Right forelimb (tissue), 1 donor: Measurements from ENCODE around the gene PDIA2.

Source experiments
- DNase-seq: peaks from one replicate; pipeline ENCODE4 v3.0.0-alpha.2; 2018

The PDIA2 gene

DNA sequence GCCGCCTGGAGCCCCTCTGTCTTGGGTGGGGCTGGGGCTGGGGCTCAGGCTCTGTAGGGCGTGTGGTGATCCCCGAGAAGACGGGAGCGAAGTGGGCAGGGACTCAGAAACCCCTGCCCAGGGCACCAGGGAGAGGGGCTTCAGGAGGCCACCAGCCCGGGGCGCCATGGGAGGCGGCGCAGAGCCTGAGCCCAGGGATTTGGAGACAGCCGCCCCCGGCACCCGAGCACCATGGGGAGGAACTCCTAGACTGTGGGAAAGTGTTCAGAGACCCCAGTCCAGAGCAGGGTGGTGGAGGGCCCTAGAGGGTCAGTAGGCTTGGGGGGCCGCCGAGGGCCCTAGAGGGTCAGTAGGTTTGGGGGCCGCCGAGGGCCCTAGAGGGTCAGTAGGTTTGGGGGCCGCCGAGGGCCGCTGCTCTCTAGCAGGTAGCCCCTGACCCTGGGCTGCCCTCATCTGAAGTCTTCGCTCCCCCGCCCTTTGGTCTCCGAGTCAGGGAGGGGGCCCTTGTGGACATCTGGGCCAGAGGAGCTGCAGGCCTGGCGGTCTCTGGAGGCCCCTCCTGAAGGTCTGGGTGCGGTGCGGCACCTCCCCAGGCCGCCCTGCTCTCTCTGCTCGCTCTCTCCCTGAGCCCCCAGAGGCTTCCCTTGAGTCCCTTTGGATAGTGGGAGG is 1.8 kb upstream of the PDIA2 start:
- DNase-seq, result no peak

DNA sequence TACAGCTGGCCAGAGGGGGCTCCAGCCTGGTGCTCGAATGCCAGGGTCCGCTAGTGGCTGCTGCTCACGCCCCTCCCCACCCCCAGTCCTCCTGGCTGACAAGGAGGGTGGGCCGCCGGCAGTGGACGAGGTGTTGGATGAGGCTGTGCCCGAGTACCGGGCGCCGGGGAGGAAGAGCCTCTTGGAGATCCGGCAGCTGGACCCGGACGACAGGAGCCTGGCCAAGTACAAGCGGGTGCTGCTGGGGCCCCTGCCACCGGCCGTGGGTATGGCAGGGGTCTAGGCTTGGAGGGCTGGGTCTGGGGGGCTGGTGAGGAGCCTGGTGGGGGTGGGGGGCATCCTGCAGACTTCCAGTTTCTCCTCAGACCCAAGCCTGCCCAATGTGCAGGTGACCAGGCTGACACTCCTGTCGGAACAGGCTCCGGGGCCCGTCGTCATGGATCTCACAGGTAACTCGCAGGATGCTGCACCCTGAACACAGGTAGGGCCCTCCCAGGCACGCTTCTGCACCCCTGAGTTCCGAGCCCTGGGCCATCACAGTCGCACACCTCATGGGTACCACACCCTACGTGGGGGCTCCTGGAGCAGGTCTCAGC is 1.2 kb upstream of the PDIA2 start:
- no peak for DNase-seq

DNA sequence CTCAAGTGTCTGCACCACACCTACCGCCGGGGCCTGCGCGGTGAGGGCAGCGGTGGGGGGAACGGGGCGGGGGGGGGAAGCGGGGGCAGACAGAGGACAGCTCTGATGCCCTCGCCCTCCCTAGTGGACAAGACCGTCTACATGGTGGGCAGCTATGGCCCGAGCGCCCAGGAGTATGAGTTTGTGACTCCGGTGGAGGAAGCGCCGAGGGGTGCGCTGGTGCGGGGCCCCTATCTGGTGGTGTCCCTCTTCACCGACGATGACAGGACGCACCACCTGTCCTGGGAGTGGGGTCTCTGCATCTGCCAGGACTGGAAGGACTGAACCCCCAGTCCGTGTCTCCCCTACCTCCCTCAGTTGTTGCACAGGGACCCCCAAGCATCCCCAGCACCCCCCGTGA is 473 bp upstream of the PDIA2 start:
- no peak for DNase-seq

DNA sequence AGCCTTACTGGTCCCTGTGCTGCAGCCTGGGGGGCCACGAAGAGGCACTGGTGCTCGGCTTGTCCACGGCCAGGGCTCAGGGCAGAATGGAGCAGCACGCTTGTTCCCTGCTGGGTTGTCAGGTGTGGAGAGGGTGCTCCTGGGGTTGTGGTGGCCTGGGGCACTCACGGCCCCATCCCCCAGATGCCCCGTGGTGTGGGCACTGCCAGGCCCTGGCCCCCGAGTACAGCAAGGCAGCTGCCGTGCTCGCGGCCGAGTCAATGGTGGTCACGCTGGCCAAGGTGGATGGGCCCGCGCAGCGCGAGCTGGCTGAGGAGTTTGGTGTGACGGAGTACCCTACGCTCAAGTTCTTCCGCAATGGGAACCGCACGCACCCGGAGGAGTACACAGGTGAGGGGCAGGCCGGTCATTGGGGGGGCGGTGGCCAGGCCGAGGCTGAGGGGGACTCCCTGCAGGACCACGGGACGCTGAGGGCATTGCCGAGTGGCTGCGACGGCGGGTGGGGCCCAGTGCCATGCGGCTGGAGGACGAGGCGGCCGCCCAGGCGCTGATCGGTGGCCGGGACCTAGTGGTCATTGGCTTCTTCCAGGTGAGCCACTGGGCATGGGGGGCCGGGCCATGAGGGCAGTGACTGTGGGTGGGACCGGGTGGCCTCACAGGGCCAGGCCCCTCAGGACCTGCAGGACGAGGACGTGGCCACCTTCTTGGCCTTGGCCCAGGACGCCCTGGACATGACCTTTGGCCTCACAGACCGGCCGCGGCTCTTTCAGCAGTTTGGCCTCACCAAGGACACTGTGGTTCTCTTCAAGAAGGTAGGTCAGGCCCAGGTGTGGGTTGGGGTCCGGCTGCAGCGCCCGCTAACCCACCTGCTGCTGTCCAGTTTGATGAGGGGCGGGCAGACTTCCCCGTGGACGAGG is 1.5 kb downstream of the PDIA2 start:
- no peak for DNase-seq

DNA sequence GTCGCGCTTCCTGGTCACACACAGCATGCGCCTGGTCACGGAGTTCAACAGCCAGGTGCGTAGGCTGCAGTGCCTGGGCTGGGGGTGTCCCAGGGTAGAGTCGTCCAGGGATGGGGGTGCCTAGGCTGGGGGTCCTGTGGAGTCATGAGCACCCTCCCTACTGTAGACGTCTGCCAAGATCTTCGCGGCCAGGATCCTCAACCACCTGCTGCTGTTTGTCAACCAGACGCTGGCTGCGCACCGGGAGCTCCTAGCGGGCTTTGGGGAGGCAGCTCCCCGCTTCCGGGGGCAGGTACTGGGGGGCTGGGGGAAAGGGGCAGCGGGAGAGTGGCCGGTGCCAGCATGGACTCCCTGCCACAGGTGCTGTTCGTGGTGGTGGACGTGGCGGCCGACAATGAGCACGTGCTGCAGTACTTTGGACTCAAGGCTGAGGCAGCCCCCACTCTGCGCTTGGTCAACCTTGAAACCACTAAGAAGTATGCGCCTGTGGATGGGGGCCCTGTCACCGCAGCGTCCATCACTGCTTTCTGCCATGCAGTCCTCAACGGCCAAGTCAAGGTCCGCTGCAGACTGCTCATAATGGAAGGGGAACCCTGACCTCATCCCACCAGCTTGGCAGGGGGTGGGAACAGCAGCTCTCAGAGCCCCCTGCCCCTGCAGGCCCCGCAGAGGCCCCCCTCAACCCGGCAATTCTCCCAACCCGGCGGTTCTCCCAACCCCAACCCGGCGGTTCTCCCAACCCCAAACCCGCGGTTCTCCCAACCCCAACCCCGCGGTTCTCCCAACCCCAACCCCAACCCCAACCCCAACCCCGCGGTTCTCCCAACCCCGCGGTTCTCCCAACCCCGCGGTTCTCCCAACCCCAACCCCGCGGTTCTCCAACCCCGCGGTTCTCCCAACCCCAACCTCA is 2.4 kb downstream of the PDIA2 start:
- no peak for DNase-seq

DNA sequence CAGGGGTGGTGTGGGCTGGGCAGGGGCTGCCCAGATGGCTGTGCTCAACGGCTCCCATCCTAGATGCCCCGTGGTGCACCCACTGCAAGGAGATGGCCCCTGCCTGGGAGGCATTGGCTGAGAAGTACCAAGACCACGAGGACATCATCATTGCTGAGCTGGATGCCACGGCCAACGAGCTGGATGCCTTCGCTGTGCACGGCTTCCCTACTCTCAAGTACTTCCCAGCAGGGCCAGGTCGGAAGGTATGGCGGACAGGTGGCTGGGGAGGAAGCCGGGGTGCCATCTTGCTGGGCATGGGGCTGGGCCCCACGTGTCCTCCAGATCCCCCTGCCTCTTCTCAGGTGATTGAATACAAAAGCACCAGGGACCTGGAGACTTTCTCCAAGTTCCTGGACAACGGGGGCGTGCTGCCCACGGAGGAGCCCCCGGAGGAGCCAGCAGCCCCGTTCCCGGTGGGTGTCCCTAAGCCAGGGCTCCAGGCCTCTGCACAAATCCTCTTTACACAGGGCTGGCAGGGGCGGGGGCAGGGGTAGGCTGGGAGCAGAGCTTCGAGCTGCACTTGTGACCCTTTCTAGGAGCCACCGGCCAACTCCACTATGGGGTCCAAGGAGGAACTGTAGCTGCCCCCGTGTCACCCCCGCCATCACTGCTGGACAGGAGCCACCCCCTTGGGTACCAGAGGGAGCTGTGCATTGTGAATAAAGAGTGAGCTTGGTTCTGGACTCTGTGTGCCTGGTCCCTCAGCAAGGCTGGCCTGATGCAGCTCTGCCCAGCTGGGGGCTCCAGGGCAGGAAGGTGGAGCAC is 3.7 kb downstream of the PDIA2 start:
- DNase-seq, result no peak

DNA sequence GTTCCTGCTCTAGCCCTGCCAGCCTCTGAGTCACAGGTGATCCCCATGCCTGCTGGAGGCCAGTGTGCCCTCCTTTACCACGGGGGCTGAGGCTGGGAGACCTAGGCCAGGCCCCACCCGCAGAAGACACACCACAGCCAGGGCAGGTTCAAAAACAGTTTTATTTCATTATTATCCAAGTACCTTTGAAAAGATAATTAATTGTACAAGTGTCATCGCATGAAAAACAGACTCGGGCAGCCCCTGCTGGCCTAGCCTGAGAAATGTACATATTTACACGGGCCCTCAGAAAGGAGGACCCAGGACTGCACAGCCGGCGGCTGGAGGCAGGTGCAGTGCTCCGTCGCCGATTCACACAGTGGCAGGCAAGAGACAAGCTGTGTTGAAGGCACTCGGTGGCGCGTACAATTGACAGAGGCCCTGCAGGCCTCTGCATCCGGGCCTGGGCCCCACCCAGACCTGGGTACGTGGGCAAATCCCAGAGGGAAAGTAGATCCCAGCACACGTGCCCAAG is 4.4 kb downstream of the PDIA2 start:
- no peak for DNase-seq

DNA sequence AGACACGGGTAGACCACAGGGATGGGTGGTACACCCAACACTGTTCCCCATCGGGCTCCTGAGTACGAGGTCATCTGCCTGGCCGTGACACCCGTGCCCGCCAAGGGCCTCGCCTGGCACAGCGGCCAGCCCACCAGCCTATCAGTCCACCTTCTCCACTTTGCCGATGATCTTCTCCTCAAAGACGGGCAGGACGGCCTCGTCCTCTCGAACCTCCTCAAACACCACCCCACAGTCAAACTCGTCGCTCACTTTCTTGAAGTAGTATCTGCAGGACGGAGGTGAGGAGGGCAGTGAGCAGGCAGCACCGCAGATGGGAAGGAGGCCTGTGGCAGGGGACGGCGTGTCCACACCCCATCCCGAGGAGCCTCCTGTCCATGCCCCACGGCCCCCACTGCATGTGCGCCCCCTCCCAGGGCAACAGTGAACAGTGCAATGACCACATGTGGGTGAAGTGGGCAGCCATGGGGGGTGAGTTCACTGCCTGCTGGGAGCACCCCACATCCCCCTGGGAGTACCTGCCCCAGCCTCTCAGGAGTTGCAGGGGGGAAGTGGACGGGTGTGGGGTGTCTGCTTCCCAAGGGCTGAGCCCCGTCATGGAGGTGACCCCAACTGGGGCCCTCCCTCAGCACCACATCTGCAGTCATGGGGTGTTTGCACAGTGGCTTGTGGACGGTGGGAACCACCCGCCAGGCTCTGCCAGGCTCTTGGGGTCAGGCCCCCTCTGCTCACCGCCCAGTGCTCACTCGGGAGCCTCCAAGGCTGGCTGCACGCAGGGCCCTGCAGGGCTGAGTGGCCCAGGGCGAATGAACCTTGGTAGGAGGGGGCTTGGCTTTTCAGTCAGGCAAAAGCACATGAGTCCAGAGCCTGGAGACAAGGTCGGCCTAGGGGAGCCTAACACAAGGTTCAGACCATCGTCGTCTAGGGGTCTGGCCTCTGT is 5.3 kb downstream of the PDIA2 start:
- no peak for DNase-seq

DNA sequence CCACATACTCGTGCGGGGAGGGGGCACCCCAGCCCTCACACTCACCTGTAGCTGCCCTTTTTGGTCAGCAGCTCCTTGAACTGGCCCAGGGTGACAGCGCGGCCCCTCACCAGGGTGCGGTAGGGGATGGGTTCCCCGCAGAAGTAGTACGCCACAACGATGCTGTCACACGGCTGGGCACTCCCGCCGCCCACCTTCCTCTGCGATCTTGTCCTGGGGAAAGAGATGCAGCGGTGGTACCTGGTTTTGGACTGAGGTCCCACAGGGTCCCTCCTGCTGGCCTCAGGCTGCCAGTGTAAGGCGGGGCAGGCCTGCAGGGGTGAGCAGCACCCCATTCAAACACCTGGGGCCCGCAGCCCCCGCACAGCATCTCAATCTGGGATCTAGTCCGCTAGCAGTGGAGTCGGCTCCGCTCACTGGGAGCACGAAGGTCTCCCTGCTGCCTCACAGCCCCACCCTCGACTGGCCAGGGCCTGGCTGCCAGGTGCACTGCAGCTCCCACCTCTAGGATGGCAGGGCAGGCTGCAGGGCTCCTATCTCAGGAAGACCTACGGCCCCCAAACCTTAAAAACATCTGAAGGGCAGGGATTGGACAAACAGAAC is 6.5 kb downstream of the PDIA2 start:
- DNase-seq, result no peak

DNA sequence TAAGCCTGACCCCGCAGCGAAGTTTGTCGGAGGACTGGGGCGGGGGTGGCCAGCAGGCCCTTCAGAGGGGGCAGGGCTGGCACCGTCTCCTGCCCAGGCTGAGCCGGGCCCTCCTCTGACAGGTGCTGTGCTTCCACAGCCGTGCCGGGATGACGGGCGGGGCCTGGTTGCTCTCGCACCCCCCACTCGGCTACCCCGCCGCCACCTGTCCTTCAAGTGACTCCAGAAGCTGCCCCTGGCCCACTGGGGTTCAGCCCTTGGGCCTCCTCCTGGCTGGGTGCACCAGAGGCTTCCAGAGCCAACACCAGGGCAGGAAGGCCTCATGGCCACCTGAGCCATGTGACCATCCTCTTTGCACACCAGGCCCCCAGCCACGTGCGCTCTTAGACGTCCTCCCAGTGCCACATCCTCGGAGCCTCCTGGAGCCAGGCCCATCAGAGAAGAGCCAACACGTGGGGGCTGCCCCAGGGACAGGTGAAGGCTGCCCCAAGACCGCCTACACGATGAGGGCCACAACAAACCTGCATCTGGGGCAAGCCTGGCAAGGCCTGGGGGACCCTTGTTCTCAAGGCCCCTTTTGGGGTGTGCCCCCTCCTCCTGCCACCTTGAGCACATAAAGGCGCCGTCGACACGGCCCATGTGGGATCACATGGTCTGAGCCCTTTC is 7.2 kb downstream of the PDIA2 start:
- no peak for DNase-seq

DNA sequence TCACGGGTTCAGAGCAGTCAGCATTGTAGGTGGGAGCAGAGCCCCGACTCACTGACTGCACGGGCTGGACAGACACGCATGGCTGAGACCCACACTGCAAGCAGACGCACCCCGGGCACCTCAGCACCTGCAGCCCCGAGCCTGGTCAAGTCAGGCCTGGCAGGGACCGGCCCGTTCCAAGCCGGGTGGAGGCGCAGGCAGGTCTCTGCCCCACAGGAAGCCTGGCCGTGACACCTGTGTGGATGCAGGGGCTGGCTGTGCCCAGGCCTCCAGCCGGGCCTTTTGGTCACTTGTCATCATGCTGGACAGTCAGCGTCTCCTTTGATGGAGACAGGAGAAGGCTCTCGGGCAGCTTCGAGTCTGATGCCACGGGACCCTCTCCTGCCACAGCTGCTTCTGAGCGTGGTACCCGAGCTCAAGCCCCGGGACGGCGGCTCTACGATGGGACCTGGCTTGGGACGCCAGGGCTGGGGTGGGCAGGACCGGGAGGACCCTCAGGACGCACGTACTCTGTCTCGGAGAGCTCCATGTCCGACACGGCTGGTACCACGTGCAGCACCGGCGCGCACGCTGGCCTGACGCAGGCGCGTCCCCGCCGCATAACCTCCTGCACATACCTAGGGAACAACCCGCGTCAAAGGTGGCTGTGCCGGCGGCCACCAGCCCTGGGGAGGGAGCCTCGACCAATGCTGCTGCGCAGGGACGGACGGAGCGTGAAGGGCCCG is 7.9 kb downstream of the PDIA2 start:
- DNase-seq, result no peak

DNA sequence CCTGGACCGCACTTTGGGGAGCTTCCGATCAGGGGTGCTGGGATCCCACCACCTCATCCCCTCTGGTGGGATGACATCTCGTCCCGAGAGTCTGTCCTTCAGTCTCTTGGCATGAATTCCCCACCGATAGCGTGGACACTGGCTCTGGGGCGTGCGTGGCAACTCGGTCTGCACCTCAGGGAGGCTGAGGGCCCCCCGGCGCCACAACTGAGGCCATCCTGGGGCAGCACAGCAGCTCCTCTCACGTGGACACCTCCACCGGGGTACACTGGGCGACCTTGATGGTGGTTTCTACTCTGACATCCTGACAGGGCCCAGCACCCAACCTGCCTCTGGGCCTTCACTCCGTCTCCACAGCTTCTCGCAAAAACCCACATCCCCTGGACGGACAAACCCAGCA is 8.6 kb downstream of the PDIA2 start:
- DNase-seq, result no peak

DNA sequence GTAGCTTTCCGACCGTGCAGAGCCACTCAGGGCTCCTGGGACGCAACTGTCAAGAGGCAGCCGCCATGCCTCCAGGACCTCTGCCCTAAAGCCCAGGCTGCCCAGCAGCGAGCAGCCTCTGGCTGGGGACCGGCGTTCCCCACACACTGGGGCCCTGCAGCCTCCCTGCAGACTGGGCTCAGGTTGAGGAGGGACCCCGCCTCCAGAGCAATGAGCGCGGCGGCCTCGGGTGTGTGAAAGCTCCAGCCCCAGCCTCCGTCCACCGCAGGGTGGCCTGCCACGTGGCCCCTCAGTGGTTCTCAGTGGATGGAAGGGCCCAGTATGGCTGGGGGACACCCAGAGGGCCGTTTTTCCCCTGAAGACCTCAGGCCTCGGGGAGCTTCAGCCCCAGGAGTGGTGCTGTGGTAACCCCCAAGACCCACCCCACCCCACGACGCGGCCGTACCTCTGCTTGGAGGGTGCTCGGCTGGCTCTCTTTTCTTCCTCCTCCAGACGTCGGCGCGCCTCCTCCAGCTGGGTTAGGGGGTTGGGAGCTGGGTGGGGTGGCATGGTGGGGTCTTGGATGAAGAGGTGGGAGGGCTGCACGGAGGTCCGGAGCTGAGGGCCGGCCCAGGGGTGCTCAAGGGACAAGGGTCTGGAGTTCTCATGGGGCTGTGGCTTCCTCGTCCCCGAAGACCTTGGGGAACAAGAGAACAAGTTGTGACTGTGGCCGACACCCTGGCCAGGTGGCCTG is 10.2 kb downstream of the PDIA2 start:
- no peak for DNase-seq

DNA sequence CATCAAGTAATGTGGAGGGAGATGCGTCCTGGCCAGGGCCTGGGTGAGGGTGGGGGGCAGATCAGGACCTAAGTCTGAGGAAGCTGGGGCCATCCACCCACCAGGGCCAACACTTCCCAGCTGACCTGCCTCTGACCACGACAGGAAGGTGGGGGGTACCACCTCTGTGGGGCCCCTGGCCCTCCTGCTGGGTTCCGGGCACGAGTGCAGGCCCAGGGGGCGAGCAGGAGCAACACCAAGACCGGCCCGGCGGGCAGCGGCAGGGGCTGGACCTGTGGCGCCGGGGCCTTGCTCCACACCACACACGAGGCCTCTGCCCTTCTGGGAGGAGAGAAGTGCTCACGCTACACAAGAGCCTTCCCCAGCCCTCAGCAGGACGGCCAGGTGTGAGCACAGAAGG is 13.3 kb downstream of the PDIA2 start:
- no peak for DNase-seq

DNA sequence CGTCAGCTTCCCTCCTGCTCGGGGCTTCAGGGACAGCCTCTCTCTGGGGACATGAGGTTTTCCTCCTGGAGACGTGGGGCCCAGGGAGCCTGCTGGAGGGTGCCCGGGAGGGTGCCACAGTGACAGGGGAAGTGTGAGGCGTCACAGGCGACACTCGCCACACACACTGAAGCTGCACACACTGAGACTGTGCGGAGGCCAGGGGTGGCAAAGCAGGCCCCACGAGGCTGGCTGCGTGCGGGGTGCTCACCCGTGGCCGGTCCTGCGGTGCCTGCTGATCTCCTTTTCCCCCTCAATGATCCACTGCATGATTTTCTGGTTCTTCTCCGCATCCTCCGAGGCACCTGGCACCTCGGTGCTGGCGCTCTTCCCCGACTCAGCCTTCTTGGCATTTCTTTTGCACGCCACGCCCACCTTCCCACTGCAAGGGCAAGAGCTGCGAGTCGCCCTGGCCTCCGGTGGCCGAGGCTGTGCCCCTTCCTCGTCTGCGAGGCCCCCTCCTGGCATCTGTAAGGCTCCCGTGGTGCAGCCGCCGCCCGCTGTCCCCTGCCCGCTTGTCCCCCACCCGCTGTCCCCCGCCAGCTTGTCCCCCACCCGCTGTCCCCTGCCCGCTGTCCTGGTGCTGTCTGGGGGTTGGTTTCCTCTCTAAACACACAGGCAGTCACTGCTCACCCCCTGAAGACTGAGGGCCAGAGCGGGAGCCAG is 14.0 kb downstream of the PDIA2 start:
- no peak for DNase-seq

DNA sequence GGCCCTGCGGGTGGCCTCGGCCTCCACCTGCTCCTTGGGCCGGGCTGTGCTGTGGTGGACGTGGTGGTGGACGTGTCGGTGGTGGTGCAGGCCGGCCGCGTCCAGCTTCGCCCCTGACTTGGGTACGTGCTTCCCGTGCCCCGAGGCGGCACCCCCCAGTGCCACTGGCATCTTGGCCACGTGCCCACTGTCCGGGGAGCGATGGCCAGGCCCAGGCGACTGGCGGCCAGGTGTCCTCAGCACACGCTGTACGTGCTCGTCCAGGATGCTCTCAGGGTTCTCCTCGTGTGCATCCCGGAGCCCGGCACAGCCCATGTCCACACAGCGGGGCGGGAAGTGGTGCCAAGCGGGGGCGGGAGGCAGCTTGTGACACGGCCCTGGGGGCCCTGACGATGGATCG is 14.9 kb downstream of the PDIA2 start:
- DNase-seq, result no peak

DNA sequence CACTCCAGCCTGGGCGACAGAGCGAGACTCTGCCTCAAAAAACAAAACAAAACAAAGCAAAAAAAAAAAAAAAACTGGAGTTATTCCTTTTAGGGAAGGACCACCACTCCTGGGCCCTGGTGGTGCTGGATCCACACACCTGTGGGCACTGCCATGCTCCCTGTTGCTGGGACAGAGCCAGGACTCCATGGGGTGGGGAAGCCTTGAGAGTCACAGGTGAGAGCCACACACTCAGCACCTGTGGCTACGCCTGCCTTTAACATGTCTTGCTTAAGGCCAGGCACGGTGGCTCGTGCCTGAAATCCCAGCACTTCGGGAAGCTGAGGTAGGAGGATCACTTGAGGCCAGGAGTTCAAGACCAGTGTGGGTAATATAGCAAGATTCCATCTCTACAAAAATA is 18.3 kb downstream of the PDIA2 start:
- no peak for DNase-seq

DNA sequence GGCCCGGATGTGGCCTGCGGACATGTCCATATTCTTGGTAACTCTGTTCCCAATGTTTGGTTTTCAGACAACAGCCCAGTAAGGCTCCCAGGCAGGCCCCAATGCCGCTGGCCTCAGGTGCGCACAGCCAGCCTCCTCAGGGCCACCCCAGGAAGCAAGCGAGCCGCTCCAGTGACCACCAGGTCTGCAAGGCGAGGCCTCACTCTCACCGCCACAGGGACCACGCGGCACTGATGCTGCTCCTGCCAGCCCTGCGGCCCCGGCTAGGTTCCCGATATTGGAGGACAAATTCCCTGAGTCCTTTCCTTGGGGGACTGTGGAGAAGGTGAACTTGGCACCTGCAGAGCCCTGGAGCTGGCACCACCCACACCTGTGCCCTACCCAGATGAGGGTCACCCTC is 19.0 kb downstream of the PDIA2 start:
- no peak for DNase-seq
